Measurements from ENCODE around the gene PNMT.

- no peak for TF ChIP-seq JUND (IDR thresholded peaks at IDR 0.05; ENCODE audit: low read length)
- TF ChIP-seq ZNF274 (IDR thresholded peaks at IDR 0.05; ENCODE audit: borderline replicate concordance, extremely low read depth, low read length) = no peak
- TF ChIP-seq SRF (IDR thresholded peaks at IDR 0.05; ENCODE audit: low read depth, low read length) = no peak
These were observed 20.7 kb downstream of the PNMT start for GRCh38 chr17:39688945-39689344.
